Measurements from ENCODE around the gene NR5A2. TPM values are rescaled to one million over a fixed set of nuclear protein-coding genes. Genes with fewer than 3 reads are reported as not detected.
"Not testable (repeated sequence)": the region's sequence is repeated elsewhere in the genome, so short reads cannot be mapped to it uniquely, and the experiment has no call there.

NR5A2 gene
- total and polyA plus RNA-seq, 2 donors, result 1.6 to 9.0 TPM

DNA sequence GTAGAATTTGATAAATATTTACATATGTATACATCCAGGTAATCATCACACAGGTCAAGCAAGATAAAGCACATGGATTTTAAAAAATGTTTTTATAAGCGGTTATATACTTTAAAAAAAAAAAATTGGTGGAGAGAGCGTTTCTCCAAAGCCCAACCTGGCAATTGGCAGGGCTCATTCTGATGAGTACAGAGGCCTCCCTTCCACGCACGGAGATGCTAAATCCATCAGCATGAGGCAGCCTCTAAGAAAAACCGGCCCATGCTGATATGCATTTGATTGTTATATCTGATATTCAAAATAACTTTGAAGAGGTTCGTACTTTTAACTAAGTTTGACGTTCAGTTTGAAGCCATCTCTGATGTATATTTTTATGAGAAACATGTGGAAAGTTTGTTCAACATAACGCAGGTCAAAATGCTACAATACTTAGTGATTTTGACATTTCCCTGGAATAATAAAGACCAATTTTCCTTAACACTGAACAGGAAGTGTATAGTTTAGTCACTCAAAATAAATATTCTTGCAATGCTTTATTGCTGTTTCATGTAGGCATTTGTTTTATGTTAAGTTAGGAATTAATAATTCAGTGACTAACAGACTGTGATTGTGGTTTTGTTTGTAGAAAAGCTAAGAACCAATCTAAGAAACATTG, 151.7 kb downstream of the NR5A2 start:
- Histone ChIP-seq H3K27ac (ENCODE audit: low read depth) (no peak overlapping the region), H3K4me3 (ENCODE audit: low read depth, low read length) (no peak overlapping the region), H3K4me1 (ENCODE audit: insufficient read depth) (no peaks in the 10 kb centered on the region), H3K36me3 (ENCODE audit: insufficient read depth) (no peaks in the 10 kb centered on the region)
- 36% methylated on average over 8 of the region's 8 CpGs for WGBS
- DNase-seq (ENCODE audit: extremely low spot score), result no peak

- DNase-seq (ENCODE audit: extremely low spot score), result no peak
- no peak overlapping the region for H3K27ac ChIP-seq (ENCODE audit: low read depth)
- H3K4me3 ChIP-seq (ENCODE audit: low read depth, low read length), result no peak overlapping the region
- no peaks in the 10 kb centered on the region for H3K36me3 ChIP-seq (ENCODE audit: insufficient read depth)
- 86% methylated on average over 4 of the region's 4 CpGs for WGBS
- no peaks in the 10 kb centered on the region for H3K4me1 ChIP-seq (ENCODE audit: insufficient read depth)
Observed at GRCh38 chr1:200179781-200180160, 152.3 kb downstream of the NR5A2 start.

- H3K4me1 ChIP-seq (ENCODE audit: insufficient read depth), result no peaks in the 10 kb centered on the region
- H3K4me3 ChIP-seq (ENCODE audit: low read depth, low read length), result no peak overlapping the region
- H3K27ac ChIP-seq (ENCODE audit: low read depth), result no peak overlapping the region
- no peaks in the 10 kb centered on the region for H3K36me3 ChIP-seq (ENCODE audit: insufficient read depth)
- DNase-seq (ENCODE audit: extremely low spot score), result no peak
- WGBS, result 73% methylated on average over 4 of the region's 4 CpGs
Observed at GRCh38 chr1:200180821-200181220, 153.3 kb downstream of the NR5A2 start.

DNA sequence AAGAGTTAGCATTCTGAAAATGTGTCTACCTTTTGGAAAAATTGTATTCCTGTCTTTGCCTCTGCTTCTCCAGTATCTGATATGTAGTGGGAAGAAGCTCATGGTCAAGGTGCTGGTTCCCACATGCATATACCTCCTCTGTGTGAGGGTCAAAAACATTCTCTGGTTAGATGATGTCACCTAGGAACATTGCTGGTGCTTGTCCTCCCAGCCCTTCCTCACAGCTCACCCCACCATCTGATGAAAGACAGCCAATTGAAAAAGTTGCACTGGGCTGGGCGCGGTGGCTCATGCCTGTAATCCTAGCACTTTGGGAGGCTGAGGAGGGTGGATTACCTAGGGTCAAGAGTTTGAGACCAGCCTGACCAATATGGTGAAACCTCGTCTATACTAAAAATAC, 154.4 kb downstream of the NR5A2 start:
- Histone ChIP-seq H3K4me1 (ENCODE audit: insufficient read depth) (no peaks in the 10 kb centered on the region), H3K36me3 (ENCODE audit: insufficient read depth) (no peaks in the 10 kb centered on the region), H3K4me3 (ENCODE audit: low read depth, low read length) (no peak overlapping the region), H3K27ac (ENCODE audit: low read depth) (no peak overlapping the region)
- no peak for DNase-seq (ENCODE audit: extremely low spot score)
- 85% methylated on average over 3 of the region's 3 CpGs for WGBS

DNA sequence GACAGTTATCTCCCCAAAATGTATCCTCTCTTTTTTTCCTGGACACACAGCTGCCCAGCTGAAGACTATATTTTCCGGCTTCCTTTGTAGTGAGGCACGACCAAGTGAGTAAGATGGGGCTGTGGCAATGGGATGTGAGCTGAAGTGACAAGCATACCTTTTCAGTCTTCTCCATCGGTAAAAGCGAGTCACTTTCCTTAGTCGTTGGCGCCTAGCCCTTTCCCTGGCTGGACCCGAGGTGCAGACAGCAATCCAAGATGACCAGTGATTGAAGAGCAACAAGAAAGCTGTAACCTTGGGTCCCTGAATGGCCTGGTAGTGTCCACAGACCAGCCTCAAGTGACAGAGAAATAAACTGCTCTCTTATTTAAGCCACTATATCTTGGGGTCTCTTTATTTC, 155.2 kb downstream of the NR5A2 start:
- DNase-seq (ENCODE audit: extremely low spot score), result no peak
- 85% methylated on average over 7 of the region's 7 CpGs for WGBS
- H3K27ac ChIP-seq (ENCODE audit: low read depth), result no peak overlapping the region
- no peaks in the 10 kb centered on the region for H3K36me3 ChIP-seq (ENCODE audit: insufficient read depth)
- H3K4me3 ChIP-seq (ENCODE audit: low read depth, low read length), result no peak overlapping the region
- H3K4me1 ChIP-seq (ENCODE audit: insufficient read depth), result no peaks in the 10 kb centered on the region

- Histone ChIP-seq H3K4me3 (ENCODE audit: low read depth, low read length) (no peak overlapping the region), H3K27ac (ENCODE audit: low read depth) (no peak overlapping the region), H3K4me1 (ENCODE audit: insufficient read depth) (no peaks in the 10 kb centered on the region), H3K36me3 (ENCODE audit: insufficient read depth) (no peaks in the 10 kb centered on the region)
- WGBS, result 73% methylated on average over 2 of the region's 2 CpGs
- no peak for DNase-seq (ENCODE audit: extremely low spot score)
Observed at GRCh38 chr1:200183637-200184036, 156.1 kb downstream of the NR5A2 start.

DNA sequence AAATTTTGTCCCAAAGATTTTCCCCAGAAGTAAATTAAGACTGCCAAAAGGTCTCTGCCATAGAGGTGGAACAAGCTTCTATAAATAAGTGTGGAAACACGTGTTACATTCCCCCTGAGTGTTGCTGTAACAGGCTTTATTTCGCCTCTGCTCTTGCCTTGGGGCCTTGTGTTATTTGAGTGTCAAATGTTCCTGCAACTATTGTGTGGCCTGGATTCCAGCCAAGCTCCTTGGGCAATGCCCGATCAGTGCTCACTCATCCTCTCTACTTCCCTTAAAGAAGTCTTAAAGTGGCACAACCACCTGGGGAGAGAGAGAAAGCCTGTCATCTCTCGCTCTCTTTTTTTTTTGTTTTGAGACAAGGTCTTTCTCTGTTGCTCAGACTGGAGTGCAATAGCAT, 156.7 kb downstream of the NR5A2 start:
- H3K27ac ChIP-seq (ENCODE audit: low read depth), result no peak overlapping the region
- no peak overlapping the region for H3K4me3 ChIP-seq (ENCODE audit: low read depth, low read length)
- no peaks in the 10 kb centered on the region for H3K4me1 ChIP-seq (ENCODE audit: insufficient read depth)
- H3K36me3 ChIP-seq (ENCODE audit: insufficient read depth), result no peaks in the 10 kb centered on the region
- 35% methylated on average over 4 of the region's 4 CpGs for WGBS
- DNase-seq (ENCODE audit: extremely low spot score), result no peak

DNA sequence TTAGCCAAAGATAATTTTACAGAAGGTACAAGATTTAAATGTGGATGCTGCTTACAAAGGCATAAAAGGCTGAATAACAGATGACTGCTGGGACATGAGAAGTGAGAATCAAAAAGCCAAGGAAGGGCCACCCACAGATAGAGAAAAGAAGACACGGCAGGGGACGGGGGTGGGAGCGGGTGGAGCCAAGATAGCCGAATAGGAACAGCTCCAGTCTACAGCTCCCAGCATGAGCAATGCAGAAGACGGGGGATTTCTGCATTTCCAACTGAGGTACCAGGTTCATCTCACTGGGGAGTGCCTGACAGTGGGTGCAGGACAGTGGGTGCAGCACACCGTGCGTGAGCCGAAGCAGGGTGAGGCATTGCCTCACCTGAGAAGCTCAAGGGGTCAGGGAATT, 157.7 kb downstream of the NR5A2 start:
- H3K36me3 ChIP-seq (ENCODE audit: insufficient read depth); DNase-seq (ENCODE audit: extremely low spot score); H3K27ac ChIP-seq (ENCODE audit: low read depth); H3K4me1 ChIP-seq (ENCODE audit: insufficient read depth); H3K4me3 ChIP-seq (ENCODE audit: low read depth, low read length): not testable (repeated sequence)
- 84% methylated on average over 8 of the region's 8 CpGs for WGBS

GRCh38 chr1:200187332-200187731, 159.8 kb downstream of the NR5A2 start:
- H3K4me3 ChIP-seq (ENCODE audit: low read depth, low read length); DNase-seq (ENCODE audit: extremely low spot score); H3K27ac ChIP-seq (ENCODE audit: low read depth); H3K36me3 ChIP-seq (ENCODE audit: insufficient read depth); H3K4me1 ChIP-seq (ENCODE audit: insufficient read depth): not testable (repeated sequence)
- WGBS, result 91% methylated on average over 2 of the region's 2 CpGs

DNA sequence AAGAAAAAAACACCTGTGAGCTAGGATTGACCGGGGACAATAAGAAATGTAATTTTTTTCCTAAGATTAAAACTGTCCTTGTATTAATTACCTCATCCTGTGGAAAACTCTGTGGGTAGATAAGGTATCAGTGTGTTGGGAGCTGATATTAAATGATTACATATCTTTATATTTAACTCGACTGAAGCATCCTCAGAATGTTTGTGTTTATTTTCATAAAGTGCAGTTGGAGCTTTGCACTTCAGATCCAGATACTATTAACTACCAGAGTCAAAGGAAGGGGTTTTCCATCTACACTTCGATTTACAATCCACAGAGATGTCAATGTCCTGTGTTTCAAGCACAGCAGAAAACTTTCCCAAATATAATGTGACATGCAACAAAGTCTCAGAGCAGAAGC, 164.5 kb downstream of the NR5A2 start:
- WGBS, result 63% methylated on average over 3 of the region's 3 CpGs
- no peak for DNase-seq (ENCODE audit: extremely low spot score)
- H3K36me3 ChIP-seq (ENCODE audit: insufficient read depth), result no peaks in the 10 kb centered on the region
- no peaks in the 10 kb centered on the region for H3K4me1 ChIP-seq (ENCODE audit: insufficient read depth)
- H3K4me3 ChIP-seq (ENCODE audit: low read depth, low read length), result no peak overlapping the region
- no peak overlapping the region for H3K27ac ChIP-seq (ENCODE audit: low read depth)

DNA sequence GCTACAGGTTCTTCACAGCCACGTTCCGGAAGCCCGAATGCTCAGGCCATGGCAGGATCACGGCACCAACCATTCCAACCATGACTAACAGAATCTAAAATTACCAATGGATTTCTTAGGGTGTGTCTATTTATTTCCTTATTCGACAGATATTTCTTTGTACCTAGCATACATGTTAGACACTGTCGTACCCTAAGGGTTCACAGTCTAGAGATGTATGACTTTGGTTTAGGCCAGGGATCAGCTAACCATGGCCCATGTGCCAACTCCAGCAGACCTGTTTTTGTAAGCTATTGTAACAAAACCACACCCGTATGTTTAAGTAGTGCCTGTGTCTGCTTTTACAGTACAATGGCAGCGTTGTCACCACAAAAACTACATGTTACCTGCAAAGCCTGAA, 167.0 kb downstream of the NR5A2 start:
- no peak for DNase-seq (ENCODE audit: extremely low spot score)
- WGBS, result 84% methylated on average over 8 of the region's 8 CpGs
- H3K4me1 ChIP-seq (ENCODE audit: insufficient read depth), result no peaks in the 10 kb centered on the region
- no peaks in the 10 kb centered on the region for H3K36me3 ChIP-seq (ENCODE audit: insufficient read depth)
- H3K27ac ChIP-seq (ENCODE audit: low read depth), result no peak overlapping the region
- no peak overlapping the region for H3K4me3 ChIP-seq (ENCODE audit: low read depth, low read length)

- DNase-seq (ENCODE audit: extremely low spot score), result no peak
- Histone ChIP-seq H3K27ac (ENCODE audit: low read depth) (no peak overlapping the region), H3K36me3 (ENCODE audit: insufficient read depth) (no peaks in the 10 kb centered on the region), H3K4me1 (ENCODE audit: insufficient read depth) (no peaks in the 10 kb centered on the region), H3K4me3 (ENCODE audit: low read depth, low read length) (no peak overlapping the region)
- 21% methylated on average over 3 of the region's 3 CpGs for WGBS
Observed at GRCh38 chr1:200198236-200198635, 170.7 kb downstream of the NR5A2 start.

- H3K4me3 ChIP-seq (ENCODE audit: low read depth, low read length), result no peak overlapping the region
- H3K27ac ChIP-seq (ENCODE audit: low read depth), result no peak overlapping the region
- H3K36me3 ChIP-seq (ENCODE audit: insufficient read depth), result no peaks in the 10 kb centered on the region
- DNase-seq (ENCODE audit: extremely low spot score), result no peak
- 44% methylated on average over 5 of the region's 5 CpGs for WGBS
- H3K4me1 ChIP-seq (ENCODE audit: insufficient read depth), result no peaks in the 10 kb centered on the region
Observed at GRCh38 chr1:200205216-200205995, 177.9 kb downstream of the NR5A2 start.

DNA sequence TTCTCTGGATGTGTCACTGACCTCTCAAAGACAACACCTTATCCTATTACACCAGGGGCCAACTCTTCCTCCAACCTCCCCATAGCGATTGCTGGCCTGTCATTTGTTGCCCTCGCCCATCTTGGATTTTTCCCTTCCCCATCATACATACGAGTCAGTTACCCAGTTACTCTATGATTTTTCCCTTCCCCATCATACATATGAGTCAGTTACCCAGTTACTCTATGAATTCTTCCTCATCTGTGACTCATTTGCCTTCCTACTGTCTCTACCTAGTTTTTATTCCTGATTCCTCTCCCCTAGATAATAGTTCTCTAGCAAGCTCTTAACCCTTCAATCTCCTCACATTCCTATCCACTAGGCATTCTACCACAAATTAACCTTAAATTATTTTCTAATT, 178.8 kb downstream of the NR5A2 start:
- WGBS, result 89% methylated on average over 3 of the region's 3 CpGs
- no peaks in the 10 kb centered on the region for H3K4me1 ChIP-seq (ENCODE audit: insufficient read depth)
- no peak overlapping the region for H3K4me3 ChIP-seq (ENCODE audit: low read depth, low read length)
- H3K27ac ChIP-seq (ENCODE audit: low read depth), result no peak overlapping the region
- DNase-seq (ENCODE audit: extremely low spot score), result no peak
- no peaks in the 10 kb centered on the region for H3K36me3 ChIP-seq (ENCODE audit: insufficient read depth)
